Osteocyte (in vitro differentiated cells): ENCODE data around the gene BAMBI. TPM values are rescaled to one million over a fixed set of nuclear protein-coding genes. Genes with fewer than 3 reads are reported as not detected.
A peak's percentile ranks its signal among the peaks of the same experiment; 100 is the strongest.

Experiments
- DNase-seq: peaks from one replicate; pipeline ENCODE4 v3.0.0; 2021; ENCODE audit warnings: mixed read lengths; ENCODE audit not compliant: unreplicated experiment; ENCODE audit errors: extremely low spot score
- H3K27ac Mint-ChIP-seq: one replicate; pipeline ENCODE4 v1.8.0; 2021; ENCODE audit warnings: mild to moderate bottlenecking, mixed read lengths; ENCODE audit not compliant: unreplicated experiment
- H3K27me3 Mint-ChIP-seq: one replicate; pipeline ENCODE4 v1.8.0; 2021; ENCODE audit warnings: mixed read lengths; ENCODE audit not compliant: unreplicated experiment
- H3K36me3 Mint-ChIP-seq: one replicate; pipeline ENCODE4 v1.8.0; 2021; ENCODE audit warnings: mixed read lengths; ENCODE audit not compliant: unreplicated experiment
- H3K4me1 Mint-ChIP-seq: one replicate; pipeline ENCODE4 v1.8.0; 2021; ENCODE audit warnings: mixed read lengths; ENCODE audit not compliant: unreplicated experiment
- H3K4me3 Mint-ChIP-seq: one replicate; pipeline ENCODE4 v1.8.0; 2021; ENCODE audit warnings: mild to moderate bottlenecking, moderate library complexity, mixed read lengths; ENCODE audit not compliant: unreplicated experiment
- H3K9me3 Mint-ChIP-seq: one replicate; pipeline ENCODE4 v1.8.0; 2021; ENCODE audit warnings: mixed read lengths; ENCODE audit not compliant: unreplicated experiment
- CTCF ChIP-seq: fragments of 200-600 bp; sonication (generic); IDR thresholded peaks from 2 replicates; pipeline ENCODE4 v1.5.0; 2021; ENCODE audit warnings: antibody characterized with exemption, mild to moderate bottlenecking, moderate library complexity
- total RNA-seq: library from RNA; stranded (reverse); gene quantifications from 2 replicates; pipeline ENCODE4 v1.2.1, GENCODE V29; 2021

Gene BAMBI
- total RNA-seq, 1 donor from 2014 or later: 6.1 TPM

GRCh38 chr10:28674782-28675181 is 2.5 kb upstream of the BAMBI start:
- no peak overlapping the region for H3K4me3 Mint-ChIP-seq

GRCh38 chr10:28676326-28676967 is 874 bp upstream of the BAMBI start:
- TF ChIP-seq CTCF: no peak
- Mint-ChIP-seq H3K27me3 (peaks cover 28% of the 10 kb centered on the region), H3K9me3 (no peaks in the 10 kb centered on the region), H3K4me3 (peak overlapping the region; percentile 67), H3K27ac (no peak overlapping the region), H3K4me1 (peaks cover 37% of the 10 kb centered on the region), H3K36me3 (no peaks in the 10 kb centered on the region)
- no peak for DNase-seq

More at GRCh38 chr10:28674782-28675181, 2.5 kb upstream of the BAMBI start:
- H3K36me3 Mint-ChIP-seq: no peaks in the 10 kb centered on the region
- peaks cover 20% of the 10 kb centered on the region for H3K4me1 Mint-ChIP-seq
- no peaks in the 10 kb centered on the region for H3K9me3 Mint-ChIP-seq
- H3K27me3 Mint-ChIP-seq: peaks cover 37% of the 10 kb centered on the region
- DNase-seq: no peak
- no peak for TF ChIP-seq CTCF
- H3K27ac Mint-ChIP-seq: no peak overlapping the region

GRCh38 chr10:28677888-28678686 is 766 bp downstream of the BAMBI start:
- peaks cover 41% of the 10 kb centered on the region for H3K4me1 Mint-ChIP-seq
- peak; percentile 86 for DNase-seq

GRCh38 chr10:28678687-28679457 is 1.6 kb downstream of the BAMBI start:
- no peak for TF ChIP-seq CTCF
- DNase-seq: no peak
- Mint-ChIP-seq H3K27ac (peak overlapping the region; percentile 19), H3K4me1 (peaks cover 41% of the 10 kb centered on the region), H3K4me3 (peak overlapping the region; percentile 80), H3K27me3 (peaks cover 14% of the 10 kb centered on the region), H3K9me3 (no peaks in the 10 kb centered on the region), H3K36me3 (peaks cover 10% of the 10 kb centered on the region)

More at GRCh38 chr10:28677888-28678686, 766 bp downstream of the BAMBI start:
- Mint-ChIP-seq H3K4me3 (peak overlapping the region; percentile 80), H3K9me3 (no peaks in the 10 kb centered on the region), H3K27ac (peak overlapping the region; percentile 3), H3K36me3 (peaks cover 10% of the 10 kb centered on the region), H3K27me3 (peaks cover 16% of the 10 kb centered on the region)
- TF ChIP-seq CTCF: no peak
